HG02938 (cell line): ENCODE results near the gene NT5C.
A peak's percentile ranks its signal among the peaks of the same experiment; 100 is the strongest.
"Not testable (repeated sequence)": the region's sequence is repeated elsewhere in the genome, so short reads cannot be mapped to it uniquely, and the experiment has no call there.

Experiments used
- ATAC-seq: cut with Tn5 transposase; IDR thresholded peaks from one replicate; pipeline ENCODE4 v1.9.1; 2021; ENCODE audit warnings: mild to moderate bottlenecking, moderate library complexity; ENCODE audit not compliant: unreplicated experiment

The NT5C gene

DNA sequence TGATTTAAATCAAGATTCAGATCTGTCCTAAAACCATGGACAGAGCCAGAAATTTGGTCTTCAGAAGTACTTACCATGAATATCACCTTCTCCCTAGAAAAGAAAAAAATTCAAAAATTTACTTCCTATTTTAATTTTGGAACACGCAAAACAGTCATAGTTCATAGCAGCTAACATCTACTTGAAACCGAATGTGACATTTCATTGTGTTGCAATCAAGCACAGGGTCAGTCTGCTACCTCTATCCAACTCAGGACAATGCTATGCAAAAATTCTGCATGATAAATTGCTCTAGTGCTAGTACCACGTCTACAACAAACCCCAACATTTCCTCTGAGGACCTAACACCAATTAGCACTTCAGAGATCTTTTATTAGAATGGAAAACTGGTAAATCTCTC is 15.1 kb upstream of the NT5C start:
- no peak for ATAC-seq

DNA sequence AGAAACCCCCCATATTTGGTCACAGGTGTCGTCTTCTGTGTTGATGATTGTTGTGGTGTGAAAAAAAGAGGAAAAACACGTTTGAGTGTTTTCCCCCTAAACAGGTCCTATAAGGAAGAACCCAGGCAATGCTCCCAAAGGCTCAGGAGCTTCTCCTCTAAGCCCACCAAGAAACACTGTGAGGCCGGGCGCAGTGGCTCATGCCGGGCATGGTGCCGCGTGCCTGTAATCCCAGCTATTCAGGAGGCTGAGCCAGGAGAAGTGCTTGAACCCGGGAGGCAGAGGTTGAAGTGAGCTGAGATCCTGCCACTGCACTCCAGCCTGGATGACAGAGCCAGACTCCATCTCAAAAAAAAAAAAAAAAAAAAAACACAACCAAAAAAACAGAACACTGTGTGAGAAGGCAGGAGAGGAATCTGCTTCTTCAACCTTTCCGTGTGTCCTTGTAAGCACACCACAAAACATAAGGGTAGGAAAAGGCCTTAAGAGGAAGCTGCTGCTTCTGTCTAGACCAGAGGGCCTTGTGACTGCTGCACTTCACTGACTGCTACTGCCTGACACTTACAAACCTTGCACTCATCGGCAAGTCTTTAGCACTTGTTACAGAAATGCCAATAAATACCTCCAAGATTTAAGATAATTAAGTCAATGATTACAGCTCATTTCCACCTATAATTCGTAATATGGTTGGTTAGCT is 13.4 kb upstream of the NT5C start:
- ATAC-seq, result no peak

DNA sequence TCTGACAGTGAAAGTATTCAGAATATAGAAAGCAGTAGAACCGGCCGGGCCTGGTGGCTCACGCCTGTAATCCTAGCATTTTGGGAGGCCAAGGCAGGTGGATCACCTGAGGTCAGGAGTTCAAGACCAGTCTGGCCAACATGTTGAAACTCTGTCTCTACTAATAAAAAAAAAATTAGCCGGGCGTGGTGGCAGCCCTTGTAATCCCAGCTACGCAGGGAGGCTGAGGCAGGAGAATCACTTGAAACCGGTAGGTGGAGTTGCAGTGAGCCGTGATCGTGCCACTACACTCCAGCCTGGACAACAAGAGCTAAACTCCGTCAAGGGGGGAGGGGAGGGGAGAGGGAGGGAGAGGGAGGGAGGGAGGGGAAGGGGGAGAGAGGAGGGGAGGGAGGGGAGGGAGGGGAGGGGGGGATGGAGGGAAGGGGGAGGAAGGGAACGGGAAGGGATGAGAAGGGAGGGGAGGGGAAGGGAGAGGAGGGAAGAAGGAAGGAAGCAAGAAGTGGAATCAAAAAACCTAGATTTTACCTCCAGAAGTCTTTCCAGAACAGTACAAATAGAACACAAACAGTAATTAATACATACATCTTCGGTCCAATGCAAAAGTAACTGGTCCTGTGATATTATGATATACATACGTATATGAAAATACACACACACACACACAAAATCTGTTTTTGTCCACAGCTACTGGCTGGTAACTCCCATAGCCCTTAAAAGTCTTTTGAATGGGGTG is 10.9 kb upstream of the NT5C start:
- ATAC-seq, result no peak

DNA sequence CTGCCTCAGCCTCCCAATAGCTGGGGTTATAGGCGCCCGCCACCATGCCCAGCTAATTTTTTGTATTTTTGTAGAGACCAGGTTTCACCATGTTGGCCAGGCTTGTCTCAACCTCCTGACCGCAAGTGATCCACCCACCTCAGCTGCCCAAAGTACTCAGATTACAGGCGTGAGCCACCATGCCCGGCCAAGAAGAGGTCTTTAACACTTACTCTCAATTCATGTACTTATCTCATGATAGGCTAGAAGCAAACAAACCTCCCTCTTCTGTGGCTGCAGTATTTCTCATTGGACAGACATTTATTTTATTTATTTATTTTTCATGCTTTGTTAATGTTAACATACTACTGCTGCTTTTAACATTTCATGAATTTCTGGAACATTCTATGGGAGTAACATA is 7.0 kb upstream of the NT5C start:
- no peak for ATAC-seq

DNA sequence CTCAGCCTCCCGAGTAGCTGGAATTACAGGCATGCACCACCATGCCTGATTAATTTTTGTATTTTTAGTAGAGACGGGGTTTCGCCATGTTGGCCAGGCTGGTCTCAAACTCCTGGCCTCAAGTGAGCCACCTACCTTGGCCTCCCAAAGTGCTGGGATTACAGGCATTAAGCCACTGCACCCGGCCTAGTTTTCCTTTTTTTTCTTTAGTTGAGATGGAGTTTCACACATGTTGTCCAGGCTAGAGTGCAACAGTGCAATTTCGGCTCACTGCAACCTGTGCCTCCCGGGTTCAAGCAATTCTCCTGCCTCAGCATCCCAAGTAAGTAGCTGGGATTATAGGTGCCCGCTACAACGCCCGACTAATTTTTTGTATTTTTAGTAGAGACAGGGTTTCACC is 6.2 kb upstream of the NT5C start:
- ATAC-seq, result not testable (repeated sequence)

DNA sequence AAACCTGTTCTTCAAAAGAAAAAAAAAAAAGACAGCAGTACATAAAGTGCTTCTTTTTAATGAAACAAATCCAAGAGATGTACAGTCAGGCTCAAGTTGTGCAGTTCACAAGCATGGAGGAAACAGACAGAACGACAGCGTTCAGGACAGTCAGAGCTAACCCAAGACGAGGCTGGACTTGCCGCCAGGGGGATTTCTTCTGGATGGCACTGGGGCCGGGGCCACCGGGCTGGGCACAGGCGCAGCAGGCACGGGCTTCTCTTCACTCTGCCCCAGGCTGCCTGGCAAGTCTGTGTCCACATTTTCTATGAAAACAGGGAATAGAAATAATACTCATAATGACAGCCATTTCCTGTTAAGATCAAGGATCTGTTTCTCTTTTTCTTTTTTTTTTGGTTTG is 4.4 kb upstream of the NT5C start:
- no peak for ATAC-seq

DNA sequence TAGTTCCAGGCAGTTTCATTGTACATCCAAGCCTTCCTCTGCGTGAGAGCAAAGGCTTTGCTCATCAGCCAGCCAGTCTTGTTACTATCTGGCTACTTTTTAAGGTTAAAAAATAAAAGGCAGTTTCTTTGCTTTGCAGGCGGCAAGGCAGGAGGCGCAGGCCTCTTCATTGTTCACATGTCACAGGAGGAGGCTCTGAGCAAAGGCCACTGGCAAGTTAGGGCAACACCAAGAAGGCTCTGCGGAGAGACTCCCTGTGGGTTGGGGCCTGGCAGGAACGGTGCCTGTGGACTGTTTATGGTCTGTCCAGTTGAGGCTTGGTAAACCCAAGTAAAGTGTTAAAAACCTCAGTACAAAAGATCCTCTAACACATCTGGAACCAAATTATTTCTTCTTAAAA is 3.9 kb upstream of the NT5C start:
- no peak for ATAC-seq

DNA sequence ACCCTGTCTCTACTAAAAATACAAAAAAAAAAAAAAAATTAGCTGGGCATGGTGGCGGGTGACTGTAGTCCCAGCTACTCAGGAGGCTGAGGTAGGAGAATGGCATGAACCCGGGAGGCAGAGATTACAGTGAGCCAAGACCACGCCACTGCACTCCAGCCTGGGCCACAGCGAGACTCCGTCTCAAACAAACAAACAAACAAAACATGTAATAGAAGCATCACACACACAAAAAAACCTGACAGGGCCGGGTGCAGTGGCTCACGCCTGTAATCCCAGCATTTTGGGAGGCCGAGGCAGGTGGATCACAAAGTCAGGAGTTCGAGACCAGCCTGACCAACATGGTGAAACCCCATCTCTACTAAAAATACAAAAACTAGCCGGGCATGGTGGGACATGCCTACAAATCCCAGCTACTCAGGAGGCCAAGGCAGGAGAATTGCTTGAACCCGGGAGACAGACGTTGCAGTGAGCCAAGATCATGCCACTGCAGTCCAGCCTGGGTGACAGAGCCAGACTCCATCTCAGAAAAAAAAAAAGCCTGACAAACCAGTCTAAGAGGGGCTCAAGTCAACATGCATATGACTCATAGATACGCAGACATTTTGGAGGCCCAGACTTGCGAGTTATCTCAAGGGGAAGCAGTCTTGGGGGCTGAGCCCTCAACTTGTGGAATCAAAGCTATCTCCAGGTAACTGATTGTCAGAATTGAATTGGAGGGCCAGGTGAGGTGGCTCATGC is 2.2 kb upstream of the NT5C start:
- ATAC-seq, result not testable (repeated sequence)

DNA sequence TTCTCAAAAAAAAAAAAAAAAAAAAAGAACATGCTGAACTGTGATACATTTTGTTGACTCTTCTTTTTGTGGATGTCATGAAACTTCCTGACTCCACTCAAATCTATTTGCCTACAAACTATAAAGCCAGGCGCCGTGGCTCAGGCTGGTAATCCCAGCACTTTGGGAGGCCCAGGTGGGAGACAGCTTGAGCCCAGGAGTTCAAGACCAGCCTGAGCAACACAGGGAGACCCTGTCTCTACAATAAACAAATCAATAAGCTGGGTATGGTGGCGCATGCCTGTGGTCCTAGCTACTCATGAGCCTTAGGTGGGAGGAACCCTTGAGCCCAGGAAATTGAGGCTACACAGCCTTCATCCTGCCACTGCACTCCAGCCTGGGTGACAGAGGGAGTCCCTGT is 1.5 kb upstream of the NT5C start:
- ATAC-seq, result no peak

DNA sequence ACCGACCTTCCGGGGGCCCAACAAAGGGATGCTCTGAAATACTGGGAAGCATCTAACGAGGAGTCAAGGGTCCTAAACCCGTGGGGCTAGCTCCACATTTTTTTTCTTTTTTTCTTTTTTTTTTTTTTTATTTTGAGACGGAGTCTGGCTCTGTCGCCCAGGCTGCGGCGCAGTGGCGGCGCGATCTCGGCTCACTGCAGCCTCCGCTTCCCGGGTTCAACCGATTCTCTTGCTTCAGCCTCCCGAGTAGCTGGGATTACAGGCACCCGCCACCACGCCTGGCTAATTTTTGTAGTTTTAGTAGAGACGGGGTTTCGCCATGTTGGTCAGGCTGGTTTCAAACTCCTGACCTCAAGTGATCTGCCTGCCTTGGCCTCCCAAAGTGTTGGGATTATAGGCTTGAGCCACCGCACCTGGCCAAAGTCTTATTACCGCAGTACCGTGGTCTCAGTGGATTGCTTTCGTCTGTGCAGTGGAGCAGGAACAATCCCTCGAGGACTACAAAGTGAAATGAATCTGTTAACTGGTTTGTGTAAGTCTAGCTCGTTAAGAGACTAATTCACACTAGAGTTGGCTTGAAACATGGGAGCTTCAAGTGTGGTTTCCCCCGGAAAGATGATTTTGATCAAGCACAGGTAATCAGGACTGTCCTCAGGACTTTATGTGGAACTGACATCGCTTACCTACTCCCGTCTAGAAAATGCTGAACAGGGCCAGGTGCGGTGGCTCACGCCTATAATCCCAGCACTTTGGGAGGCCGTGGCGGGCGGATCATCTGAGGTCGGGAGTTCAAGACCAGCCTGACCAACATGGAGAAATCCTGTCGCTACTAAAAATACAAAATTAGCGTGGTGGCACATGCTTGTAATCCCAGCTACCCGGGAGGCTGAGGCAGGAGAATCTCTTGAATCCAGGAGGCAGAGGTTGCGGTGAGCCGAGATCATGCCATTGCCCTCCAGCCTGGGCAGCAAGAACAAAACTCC is 767 bp upstream of the NT5C start:
- not testable (repeated sequence) for ATAC-seq

DNA sequence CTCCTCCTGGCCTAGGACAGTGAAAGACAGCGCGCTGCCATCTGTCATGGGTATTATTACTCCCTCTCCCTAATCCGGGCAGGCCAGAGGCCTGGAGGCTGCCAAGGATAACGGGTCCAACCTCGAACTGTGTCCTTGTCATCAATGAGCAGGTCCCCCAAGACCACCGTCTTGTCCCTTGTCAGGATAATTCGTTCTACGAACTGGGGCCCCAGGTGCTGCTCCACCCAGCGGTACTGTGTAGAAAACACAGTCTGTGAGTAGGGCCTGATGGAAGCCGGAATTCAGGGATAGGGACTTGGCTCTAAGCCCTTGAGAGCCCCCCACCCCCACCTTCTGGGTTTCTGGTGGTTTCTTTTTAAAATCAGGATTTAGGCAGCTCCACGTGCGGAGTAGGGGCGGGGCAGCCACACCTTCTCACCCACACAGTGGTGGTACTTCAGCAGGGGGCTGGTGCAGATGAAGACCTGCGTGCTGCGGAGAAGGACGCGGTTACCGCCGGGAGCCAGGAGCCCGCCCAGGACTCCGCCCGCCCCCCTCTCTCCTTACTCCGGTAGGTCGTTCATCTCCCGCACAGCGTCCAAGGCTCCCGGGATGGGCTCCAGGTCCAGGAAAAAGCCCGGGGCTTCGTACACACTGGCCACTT is 787 bp downstream of the NT5C start:
- ATAC-seq, result peak; percentile 17

DNA sequence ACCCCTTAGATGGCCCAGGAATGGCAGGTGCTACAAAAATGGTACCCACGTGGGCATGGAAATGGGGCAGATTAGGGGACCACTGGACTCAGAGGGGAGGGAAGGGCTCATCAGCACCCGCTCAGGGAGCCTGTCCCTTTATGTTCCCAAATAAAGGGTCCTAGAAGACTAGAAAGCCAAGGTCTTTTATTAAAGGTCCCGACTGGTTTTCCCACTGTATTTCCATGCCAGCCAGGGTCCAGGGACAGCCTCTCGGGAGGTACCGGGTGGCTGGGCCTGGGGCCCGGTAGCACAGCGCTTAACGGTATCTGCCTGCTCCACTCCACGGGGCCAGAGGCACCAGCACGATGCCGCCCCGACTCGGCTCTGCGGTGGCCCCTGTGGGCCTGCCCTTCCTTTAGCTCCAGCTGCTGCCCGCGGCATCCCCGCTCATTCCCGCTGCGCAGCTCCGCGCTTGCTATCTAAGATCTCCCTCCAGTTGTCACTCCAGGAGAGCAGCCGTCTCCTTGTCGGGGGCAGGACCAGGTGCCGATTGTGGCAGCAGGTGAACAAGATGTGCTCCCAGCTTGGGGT is 1.4 kb downstream of the NT5C start:
- ATAC-seq, result no peak

DNA sequence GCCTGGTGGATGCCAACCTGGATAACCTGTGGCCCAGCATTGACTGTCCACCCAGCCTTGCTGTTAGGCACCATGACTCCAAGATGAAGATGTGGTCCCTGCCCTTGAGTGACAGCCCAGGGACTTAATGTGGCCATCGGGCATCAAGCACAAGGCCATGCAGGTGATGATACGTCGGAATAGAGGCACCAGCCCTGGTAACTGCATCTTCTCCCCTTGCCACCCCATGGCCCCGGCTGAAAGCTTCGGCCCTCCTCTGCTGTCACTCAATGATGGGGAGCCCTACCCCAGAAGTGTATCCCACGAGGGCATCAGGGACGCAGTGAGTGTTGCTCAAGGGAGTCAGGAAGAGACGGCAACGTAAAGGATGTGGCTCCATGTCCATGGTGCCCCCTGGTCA is 2.0 kb downstream of the NT5C start:
- ATAC-seq, result no peak

DNA sequence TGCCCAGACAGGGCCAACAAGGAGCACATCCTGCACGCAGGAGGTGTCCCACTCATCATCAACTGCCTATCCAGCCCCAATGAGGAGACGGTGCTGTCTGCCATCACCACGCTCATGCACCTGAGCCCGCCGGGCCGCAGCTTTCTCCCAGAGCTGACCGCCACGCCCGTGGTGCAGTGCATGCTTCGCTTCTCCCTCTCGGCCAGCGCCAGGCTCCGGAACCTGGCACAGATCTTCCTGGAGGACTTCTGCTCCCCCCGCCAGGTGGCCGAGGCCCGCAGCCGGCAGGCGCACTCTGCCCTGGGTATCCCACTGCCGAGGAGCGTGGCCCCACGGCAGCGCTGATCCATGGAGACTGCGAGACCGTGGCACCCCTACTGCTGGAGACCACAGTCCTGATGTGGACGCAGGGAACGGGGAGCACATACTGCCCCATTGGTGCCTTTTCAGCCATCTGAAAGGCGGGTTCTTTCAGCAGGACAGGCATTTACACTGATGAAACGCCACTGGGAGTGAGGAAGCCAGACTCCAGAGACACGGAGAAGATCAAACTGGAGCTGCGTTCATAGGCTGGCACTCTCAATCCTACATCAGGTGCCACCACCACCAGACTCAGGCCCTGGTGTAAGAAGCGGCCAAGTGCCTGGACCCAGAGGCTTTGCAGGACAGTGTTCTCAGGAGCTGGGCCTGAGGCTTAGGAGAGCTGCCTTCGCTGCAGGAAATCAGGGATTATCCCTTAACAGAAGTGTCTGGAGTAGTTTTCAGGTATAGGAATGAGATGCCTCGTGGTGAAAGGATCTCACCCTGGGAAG is 2.6 kb downstream of the NT5C start:
- no peak for ATAC-seq

DNA sequence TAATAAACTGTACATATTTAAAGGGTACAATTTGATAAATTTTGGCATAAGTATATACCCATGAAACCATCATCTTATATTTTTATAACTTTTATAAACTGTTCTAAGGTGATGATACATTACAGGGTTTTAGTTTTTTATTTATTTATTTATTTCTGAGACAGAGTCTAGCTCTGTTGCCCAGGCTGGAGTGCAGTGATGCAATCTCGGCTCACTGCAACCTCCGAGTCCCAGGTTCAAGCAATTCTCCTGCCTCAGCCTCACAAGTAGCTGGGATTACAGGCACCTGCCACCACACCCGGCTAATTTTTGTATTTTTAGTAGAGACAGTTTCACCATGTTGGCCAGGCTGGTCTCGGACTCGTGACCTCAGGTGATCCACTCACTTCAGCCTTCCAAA is 3.6 kb downstream of the NT5C start:
- ATAC-seq, result not testable (repeated sequence)

DNA sequence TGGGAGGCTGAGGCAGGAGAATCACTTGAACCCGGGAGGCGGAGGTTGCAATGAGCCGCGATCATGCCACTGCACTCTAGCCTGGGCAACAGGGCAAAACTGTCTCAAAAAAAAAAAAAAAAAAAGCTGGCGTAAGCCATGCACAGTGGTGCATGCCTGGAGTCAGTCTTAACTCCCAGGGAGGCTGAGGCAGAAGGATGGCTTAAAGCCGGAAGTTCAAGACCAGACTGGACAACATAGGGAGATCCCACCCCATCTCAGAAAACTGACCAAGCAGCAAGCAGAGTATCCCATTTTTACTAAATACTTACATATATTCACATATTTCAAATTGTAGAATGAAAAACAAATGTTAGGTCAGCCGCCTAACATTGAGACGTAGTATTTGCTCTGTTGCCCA is 4.6 kb downstream of the NT5C start:
- ATAC-seq, result no peak

DNA sequence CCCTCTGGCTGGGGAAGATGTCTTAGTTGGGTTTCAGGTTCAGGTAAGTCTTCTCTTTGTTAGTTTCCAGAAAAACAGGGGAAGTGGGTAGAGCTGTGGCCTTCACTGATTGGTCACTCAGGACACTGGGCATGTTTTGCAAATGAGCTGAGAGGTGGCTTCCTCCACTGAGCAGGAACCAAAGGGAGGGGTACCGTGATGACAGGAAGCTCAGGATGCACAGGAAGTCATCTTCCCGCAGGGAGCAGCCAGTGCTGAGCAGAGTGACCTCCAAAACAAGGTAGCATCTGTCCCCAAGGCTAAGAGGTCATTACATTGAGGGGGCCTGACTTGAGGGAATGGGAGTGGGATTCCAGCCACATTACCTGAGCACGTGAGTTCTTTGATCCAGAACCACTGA is 5.6 kb downstream of the NT5C start:
- no peak for ATAC-seq

DNA sequence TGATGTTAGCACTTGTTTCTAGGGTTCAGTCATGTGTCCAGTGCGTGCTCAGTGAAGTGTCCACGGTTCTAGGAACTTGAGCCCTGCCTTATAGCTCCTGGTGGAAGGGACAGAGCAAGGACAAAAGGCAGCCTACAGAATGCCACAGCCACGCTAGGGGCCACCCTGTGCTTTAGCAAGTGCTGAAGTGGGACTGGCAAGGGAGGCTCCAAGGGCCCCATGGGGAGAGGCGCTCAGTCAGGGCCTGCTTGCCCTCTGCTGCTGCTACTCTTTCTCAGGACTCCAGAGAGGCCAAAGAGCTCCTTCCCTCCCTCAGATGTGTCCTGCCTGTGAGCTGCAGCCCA is 6.8 kb downstream of the NT5C start:
- no peak for ATAC-seq
